Neural cell (in vitro differentiated cells): ENCODE data around the gene KIAA2012.

Experiments
- EP300 ChIP-seq: fragments of 450-650 bp; conservative IDR thresholded peaks from 2 replicates; pipeline ENCODE4 v1.6.1; 2014; ENCODE audit warnings: antibody characterized with exemption, mild to moderate bottlenecking, moderate library complexity; ENCODE audit not compliant: poor library complexity, severe bottlenecking
- MXI1 ChIP-seq: fragments of 450-650 bp; conservative IDR thresholded peaks from 2 replicates; pipeline ENCODE4 v1.6.1; 2014; ENCODE audit warnings: antibody characterized with exemption, mild to moderate bottlenecking; ENCODE audit not compliant: poor library complexity, severe bottlenecking
- POLR2AphosphoS5 ChIP-seq: IDR thresholded peaks from 2 replicates; pipeline ENCODE4 v1.6.1; 2012
- RAD21 ChIP-seq: fragments of 450-650 bp; conservative IDR thresholded peaks from 2 replicates; pipeline ENCODE4 v1.6.1; 2014; ENCODE audit warnings: antibody characterized with exemption, mild to moderate bottlenecking, moderate library complexity
- SMC3 ChIP-seq: fragments of 450-650 bp; conservative IDR thresholded peaks from 2 replicates; pipeline ENCODE4 v1.6.1; 2014; ENCODE audit warnings: antibody characterized with exemption, mild to moderate bottlenecking, moderate library complexity; ENCODE audit not compliant: poor library complexity
- TAF1 ChIP-seq: IDR thresholded peaks from 2 replicates; pipeline ENCODE4 v1.6.1; 2012; ENCODE audit warnings: low read depth
- TF ChIP-seq, protein P1 (sequence below): fragments of 450-650 bp; IDR thresholded peaks from 2 replicates; pipeline ENCODE4 v1.5.1; 2014; ENCODE audit warnings: antibody characterized with exemption, mild to moderate bottlenecking, moderate library complexity; ENCODE audit not compliant: poor library complexity, severe bottlenecking

DNA sequence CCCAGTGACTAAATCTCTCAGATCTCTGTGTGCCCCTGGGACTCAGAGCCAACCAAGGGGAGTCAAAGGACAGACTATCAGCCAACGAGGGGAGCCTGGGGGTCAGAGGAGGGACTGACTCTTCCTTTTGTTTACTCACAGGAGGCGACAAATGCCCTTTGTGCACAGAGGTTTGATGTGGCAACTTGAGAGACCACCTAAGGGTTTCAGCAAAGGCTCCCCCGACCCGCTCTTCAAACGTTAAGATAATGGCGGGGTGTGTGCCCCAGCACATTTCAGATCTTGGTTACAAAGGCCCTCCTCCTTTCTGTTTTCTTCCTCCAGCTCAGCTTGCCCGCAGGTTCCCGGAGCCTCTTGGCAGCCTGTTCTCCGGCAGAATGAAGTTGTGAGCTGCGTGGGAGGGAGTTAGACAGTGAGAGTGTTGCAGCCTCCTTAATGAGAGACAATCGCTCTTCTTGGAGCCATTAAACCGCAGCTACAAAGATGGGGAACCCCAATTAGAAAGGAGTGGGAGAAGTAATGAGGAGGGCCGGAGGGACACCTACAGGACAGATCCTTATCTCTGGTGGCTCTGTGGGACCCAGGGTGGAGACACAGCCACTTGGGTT, 76.2 kb downstream of the KIAA2012 start:
- TF ChIP-seq, protein P1, sequence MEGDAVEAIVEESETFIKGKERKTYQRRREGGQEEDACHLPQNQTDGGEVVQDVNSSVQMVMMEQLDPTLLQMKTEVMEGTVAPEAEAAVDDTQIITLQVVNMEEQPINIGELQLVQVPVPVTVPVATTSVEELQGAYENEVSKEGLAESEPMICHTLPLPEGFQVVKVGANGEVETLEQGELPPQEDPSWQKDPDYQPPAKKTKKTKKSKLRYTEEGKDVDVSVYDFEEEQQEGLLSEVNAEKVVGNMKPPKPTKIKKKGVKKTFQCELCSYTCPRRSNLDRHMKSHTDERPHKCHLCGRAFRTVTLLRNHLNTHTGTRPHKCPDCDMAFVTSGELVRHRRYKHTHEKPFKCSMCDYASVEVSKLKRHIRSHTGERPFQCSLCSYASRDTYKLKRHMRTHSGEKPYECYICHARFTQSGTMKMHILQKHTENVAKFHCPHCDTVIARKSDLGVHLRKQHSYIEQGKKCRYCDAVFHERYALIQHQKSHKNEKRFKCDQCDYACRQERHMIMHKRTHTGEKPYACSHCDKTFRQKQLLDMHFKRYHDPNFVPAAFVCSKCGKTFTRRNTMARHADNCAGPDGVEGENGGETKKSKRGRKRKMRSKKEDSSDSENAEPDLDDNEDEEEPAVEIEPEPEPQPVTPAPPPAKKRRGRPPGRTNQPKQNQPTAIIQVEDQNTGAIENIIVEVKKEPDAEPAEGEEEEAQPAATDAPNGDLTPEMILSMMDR = no peak
- TF ChIP-seq POLR2AphosphoS5 (no peak), RAD21 (no peak), MXI1 (no peak), TAF1 (no peak), SMC3 (no peak), EP300 (no peak)
